ENCODE measurements around the gene PCDH9.

Gene PCDH9

DNA sequence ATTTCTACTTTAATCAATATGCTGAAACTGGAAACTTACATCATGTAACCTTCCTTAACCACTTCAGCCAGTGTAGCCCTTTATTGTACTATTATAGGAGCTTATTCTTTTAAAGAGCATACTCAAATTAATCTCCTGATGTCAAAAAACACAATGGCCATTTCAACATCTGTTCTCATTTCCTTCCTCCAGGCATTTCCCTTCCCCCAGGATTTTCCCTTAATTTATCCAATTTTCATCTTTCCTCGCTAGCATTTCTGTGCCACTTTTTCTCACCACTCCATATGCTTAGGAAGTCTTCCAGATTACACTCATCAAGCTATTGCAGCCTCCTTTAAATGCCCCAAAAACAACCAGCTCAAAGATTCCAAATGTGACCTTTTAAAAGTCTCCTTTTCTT lies 265.0 kb downstream of the PCDH9 start:
- H3K4me3 ChIP-seq (replicated peaks; ENCODE audit: insufficient read depth, low read length) = no peak overlapping the region
- no peak for DNase-seq (ENCODE audit: low read depth in 1 of 2, low spot score in 1 of 2)
- TF ChIP-seq, protein P1, sequence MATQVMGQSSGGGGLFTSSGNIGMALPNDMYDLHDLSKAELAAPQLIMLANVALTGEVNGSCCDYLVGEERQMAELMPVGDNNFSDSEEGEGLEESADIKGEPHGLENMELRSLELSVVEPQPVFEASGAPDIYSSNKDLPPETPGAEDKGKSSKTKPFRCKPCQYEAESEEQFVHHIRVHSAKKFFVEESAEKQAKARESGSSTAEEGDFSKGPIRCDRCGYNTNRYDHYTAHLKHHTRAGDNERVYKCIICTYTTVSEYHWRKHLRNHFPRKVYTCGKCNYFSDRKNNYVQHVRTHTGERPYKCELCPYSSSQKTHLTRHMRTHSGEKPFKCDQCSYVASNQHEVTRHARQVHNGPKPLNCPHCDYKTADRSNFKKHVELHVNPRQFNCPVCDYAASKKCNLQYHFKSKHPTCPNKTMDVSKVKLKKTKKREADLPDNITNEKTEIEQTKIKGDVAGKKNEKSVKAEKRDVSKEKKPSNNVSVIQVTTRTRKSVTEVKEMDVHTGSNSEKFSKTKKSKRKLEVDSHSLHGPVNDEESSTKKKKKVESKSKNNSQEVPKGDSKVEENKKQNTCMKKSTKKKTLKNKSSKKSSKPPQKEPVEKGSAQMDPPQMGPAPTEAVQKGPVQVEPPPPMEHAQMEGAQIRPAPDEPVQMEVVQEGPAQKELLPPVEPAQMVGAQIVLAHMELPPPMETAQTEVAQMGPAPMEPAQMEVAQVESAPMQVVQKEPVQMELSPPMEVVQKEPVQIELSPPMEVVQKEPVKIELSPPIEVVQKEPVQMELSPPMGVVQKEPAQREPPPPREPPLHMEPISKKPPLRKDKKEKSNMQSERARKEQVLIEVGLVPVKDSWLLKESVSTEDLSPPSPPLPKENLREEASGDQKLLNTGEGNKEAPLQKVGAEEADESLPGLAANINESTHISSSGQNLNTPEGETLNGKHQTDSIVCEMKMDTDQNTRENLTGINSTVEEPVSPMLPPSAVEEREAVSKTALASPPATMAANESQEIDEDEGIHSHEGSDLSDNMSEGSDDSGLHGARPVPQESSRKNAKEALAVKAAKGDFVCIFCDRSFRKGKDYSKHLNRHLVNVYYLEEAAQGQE (IDR thresholded peaks at IDR 0.05; ENCODE audit: insufficient replicate concordance, low read depth) = no peak
- TF ChIP-seq GABPA (IDR thresholded peaks at IDR 0.05; ENCODE audit: low read depth) = no peak
- TF ChIP-seq, protein P2, sequence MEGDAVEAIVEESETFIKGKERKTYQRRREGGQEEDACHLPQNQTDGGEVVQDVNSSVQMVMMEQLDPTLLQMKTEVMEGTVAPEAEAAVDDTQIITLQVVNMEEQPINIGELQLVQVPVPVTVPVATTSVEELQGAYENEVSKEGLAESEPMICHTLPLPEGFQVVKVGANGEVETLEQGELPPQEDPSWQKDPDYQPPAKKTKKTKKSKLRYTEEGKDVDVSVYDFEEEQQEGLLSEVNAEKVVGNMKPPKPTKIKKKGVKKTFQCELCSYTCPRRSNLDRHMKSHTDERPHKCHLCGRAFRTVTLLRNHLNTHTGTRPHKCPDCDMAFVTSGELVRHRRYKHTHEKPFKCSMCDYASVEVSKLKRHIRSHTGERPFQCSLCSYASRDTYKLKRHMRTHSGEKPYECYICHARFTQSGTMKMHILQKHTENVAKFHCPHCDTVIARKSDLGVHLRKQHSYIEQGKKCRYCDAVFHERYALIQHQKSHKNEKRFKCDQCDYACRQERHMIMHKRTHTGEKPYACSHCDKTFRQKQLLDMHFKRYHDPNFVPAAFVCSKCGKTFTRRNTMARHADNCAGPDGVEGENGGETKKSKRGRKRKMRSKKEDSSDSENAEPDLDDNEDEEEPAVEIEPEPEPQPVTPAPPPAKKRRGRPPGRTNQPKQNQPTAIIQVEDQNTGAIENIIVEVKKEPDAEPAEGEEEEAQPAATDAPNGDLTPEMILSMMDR (IDR thresholded peaks at IDR 0.05; ENCODE audit: insufficient read depth, low read length) = no peak
- no peak for TF ChIP-seq SPI1 (IDR thresholded peaks at IDR 0.05; ENCODE audit: borderline replicate concordance, low read depth)
- no peak for TF ChIP-seq POLR2AphosphoS5 (IDR thresholded peaks at IDR 0.05; ENCODE audit: low read depth)
- no peak overlapping the region for H3K27ac ChIP-seq (replicated peaks)
- H3K27me3 ChIP-seq (ENCODE audit: insufficient read depth, poor library complexity, severe bottlenecking) = no peaks in the 10 kb centered on the region

DNA sequence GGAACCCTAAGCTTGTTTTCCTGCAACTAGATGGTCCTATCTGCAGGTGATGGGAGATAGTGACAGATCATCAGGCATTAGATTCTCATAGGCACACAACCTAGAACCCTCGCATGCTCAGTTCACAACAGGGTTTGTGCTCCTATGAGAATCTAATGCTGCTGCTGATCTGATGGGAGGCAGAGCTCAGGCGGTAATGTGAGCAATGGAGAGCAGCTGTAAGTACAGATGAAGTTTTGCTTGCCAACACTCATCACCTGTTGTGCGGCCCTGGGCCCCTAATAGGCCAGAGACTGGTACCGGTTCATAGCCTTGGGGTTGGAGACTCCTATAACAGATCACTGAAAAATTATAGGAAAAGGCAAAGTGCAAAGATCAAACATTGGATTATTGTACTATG lies 267.2 kb downstream of the PCDH9 start:
- Histone ChIP-seq H3K27me3 (ENCODE audit: insufficient read depth, poor library complexity, severe bottlenecking) (no peaks in the 10 kb centered on the region), H3K4me3 (replicated peaks; ENCODE audit: insufficient read depth, low read length) (no peak overlapping the region), H3K27ac (replicated peaks) (no peak overlapping the region)
- TF ChIP-seq, protein P1 (IDR thresholded peaks at IDR 0.05; ENCODE audit: insufficient replicate concordance, low read depth) = no peak
- TF ChIP-seq GABPA (IDR thresholded peaks at IDR 0.05; ENCODE audit: low read depth) (no peak), SPI1 (IDR thresholded peaks at IDR 0.05; ENCODE audit: borderline replicate concordance, low read depth) (no peak), POLR2AphosphoS5 (IDR thresholded peaks at IDR 0.05; ENCODE audit: low read depth) (no peak)
- TF ChIP-seq, protein P2 (IDR thresholded peaks at IDR 0.05; ENCODE audit: insufficient read depth, low read length) = no peak
- DNase-seq (ENCODE audit: low read depth in 1 of 2, low spot score in 1 of 2) = no peak

DNA sequence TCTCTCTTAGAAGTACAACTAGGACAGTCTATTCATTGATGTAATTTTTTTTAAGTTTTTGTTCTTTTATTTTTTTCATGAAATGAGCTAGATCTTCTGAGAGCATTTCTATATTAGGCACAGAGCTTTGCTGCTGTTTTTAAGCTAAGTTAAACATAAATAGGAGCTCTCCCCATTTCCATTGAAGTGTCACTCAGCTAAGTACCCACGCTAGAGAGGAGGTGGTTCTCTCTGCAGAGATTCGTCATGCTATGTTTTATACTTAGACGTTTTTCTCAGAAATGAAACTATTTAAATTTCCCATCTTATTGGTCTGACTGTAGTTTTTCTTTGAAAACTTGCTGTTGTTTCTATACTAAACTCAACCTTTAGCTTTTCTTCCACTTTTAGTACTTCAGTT lies 271.5 kb downstream of the PCDH9 start:
- Histone ChIP-seq H3K4me3 (replicated peaks; ENCODE audit: insufficient read depth, low read length) (no peak overlapping the region), H3K27me3 (ENCODE audit: insufficient read depth, poor library complexity, severe bottlenecking) (no peaks in the 10 kb centered on the region), H3K27ac (replicated peaks) (no peak overlapping the region)
- TF ChIP-seq, protein P2 (IDR thresholded peaks at IDR 0.05; ENCODE audit: insufficient read depth, low read length) = no peak
- TF ChIP-seq, protein P1 (IDR thresholded peaks at IDR 0.05; ENCODE audit: insufficient replicate concordance, low read depth) = no peak
- TF ChIP-seq POLR2AphosphoS5 (IDR thresholded peaks at IDR 0.05; ENCODE audit: low read depth) (no peak), SPI1 (IDR thresholded peaks at IDR 0.05; ENCODE audit: borderline replicate concordance, low read depth) (no peak), GABPA (IDR thresholded peaks at IDR 0.05; ENCODE audit: low read depth) (no peak)
- no peak for DNase-seq (ENCODE audit: low read depth in 1 of 2, low spot score in 1 of 2)
